HCT116 (cell line): ENCODE measurements around the gene FGD3. TPM values are rescaled to one million over a fixed set of nuclear protein-coding genes. Genes with fewer than 3 reads are reported as not detected.

Experiments used
- ATAC-seq: fragments of 200-7000 bp; cut with Tn5 transposase; 2 replicates; pipeline ENCODE4 v1.9.1; 2020; ENCODE audit warnings: mild to moderate bottlenecking, moderate library complexity
- BruUV-seq: library from RNA; stranded (reverse); fragments of 400-500 nt; replicated peaks from 2 replicates; lab custom pipeline; 2021; lab: Mats Ljungman, UMichigan
- CTCF ChIA-PET: fragments of 300-600 bp; sonication (Branson Sonifier 250); formaldehyde crosslinking; loops from one replicate; lab custom pipeline; 2021; ENCODE audit warnings: antibody characterized with exemption; lab: Charles Lee
- POLR2A ChIA-PET: fragments of 300-600, 350-600 bp; sonication (Branson Sonifier 250); formaldehyde crosslinking; loops from one replicate; lab custom pipeline; 2021; ENCODE audit warnings: antibody characterized with exemption; lab: Charles Lee
- RAD21 ChIA-PET, 2 experiments: fragments of 300-600 bp; sonication (Branson Sonifier 250); formaldehyde crosslinking; loops; one replicate each; lab custom pipeline; 2023; ENCODE audit warnings: low total read pairs in 2 of 2; ENCODE audit not compliant: uncharacterized antibody in 2 of 2, unreplicated experiment in 2 of 2, low non-redundant PET in 1 of 2; lab: Charles Lee
- DNase-seq: peaks from one replicate; pipeline ENCODE4 v3.0.0-alpha.2; 2010; ENCODE audit warnings: low read depth, low spot score
- H2AFZ ChIP-seq: fragments of 200-600 bp; shearing (Covaris generic), sonication (generic); 2 replicates; pipeline ENCODE4 v1.6.1; 2017; ENCODE audit warnings: low read depth, mixed run types, mixed read lengths, antibody characterized with exemption, low read length; ENCODE audit not compliant: poor library complexity, severe bottlenecking
- H3K27ac ChIP-seq: 2 replicates; pipeline ENCODE4 v1.5.1; 2012; ENCODE audit warnings: low read depth, low read length
- H3K27me3 ChIP-seq: fragments of 200-600 bp; sonication (generic); 2 replicates; pipeline ENCODE4 v1.6.1; 2016; ENCODE audit warnings: mixed run types, low read length, mixed read lengths; ENCODE audit not compliant: insufficient read depth
- H3K36me3 ChIP-seq, 2 experiments: fragments of 200-500 bp in 1 of 2; fragments of 200-600 bp in 1 of 2; sonication (Bioruptor generic) in 1 of 2; sonication (generic) in 1 of 2; 2 replicates each; pipeline versions ENCODE4 v1.5.1 to v1.6.1; 2014 to 2016; ENCODE audit warnings: low read length in 2 of 2, inconsistent platforms in 1 of 2, mixed read lengths in 1 of 2, mixed run types in 1 of 2; ENCODE audit not compliant: insufficient read depth in 2 of 2, control insufficient read depth in 1 of 2
- H3K4me1 ChIP-seq, 2 experiments: fragments of 200-600 bp in 1 of 2; sonication (generic) in 1 of 2; 2 replicates each; pipeline versions ENCODE4 v1.5.1 to v1.6.1; 2012 to 2017; ENCODE audit warnings: low read length in 2 of 2, inconsistent platforms in 1 of 2, mild to moderate bottlenecking in 1 of 2, mixed read lengths in 1 of 2, mixed run types in 1 of 2, moderate library complexity in 1 of 2; ENCODE audit not compliant: insufficient read depth in 2 of 2, control insufficient read depth in 1 of 2
- H3K4me2 ChIP-seq: fragments of 200-600 bp; sonication (generic); 2 replicates; pipeline ENCODE4 v1.6.1; 2017; ENCODE audit warnings: mixed run types, low read length, mixed read lengths
- H3K4me3 ChIP-seq, 2 experiments: fragments of 200-600 bp in 1 of 2; sonication (generic) in 1 of 2; replicated peaks in 1 of 2; 2 replicates each; pipeline ENCODE4 v1.5.1; 2011 to 2016; ENCODE audit warnings: low read length in 2 of 2, control low read depth in 1 of 2, low read depth in 1 of 2, mild to moderate bottlenecking in 1 of 2, mixed read lengths in 1 of 2, mixed run types in 1 of 2
- H3K79me2 ChIP-seq: fragments of 200-600 bp; sonication (generic); 2 replicates; pipeline ENCODE4 v1.6.1; 2017; ENCODE audit warnings: mild to moderate bottlenecking, mixed run types, low read length, moderate library complexity, mixed read lengths; ENCODE audit not compliant: insufficient read depth
- H3K9ac ChIP-seq: fragments of 200-600 bp; sonication (generic); 2 replicates; pipeline ENCODE4 v1.6.1; 2016; ENCODE audit warnings: low read length, mixed read lengths
- H3K9me2 ChIP-seq: fragments of 200-600 bp; sonication (generic), shearing (Covaris generic); 2 replicates; pipeline ENCODE4 v1.6.1; 2017; ENCODE audit warnings: mixed run types, mild to moderate bottlenecking, moderate library complexity; ENCODE audit not compliant: insufficient read depth
- H3K9me3 ChIP-seq, 2 experiments: fragments of 200-500 bp in 1 of 2; fragments of 200-600 bp in 1 of 2; sonication (Bioruptor generic) in 1 of 2; sonication (generic) in 1 of 2; 2 replicates each; pipeline ENCODE4 v1.6.1; 2014 to 2017; ENCODE audit warnings: low read length in 2 of 2, mixed read lengths in 2 of 2, inconsistent platforms in 1 of 2, low read depth in 1 of 2, mild to moderate bottlenecking in 1 of 2, mixed run types in 1 of 2, moderate library complexity in 1 of 2; ENCODE audit not compliant: control insufficient read depth in 1 of 2, insufficient read depth in 1 of 2
- H4K20me1 ChIP-seq: fragments of 200-600 bp; sonication (generic), shearing (Covaris generic); 2 replicates; pipeline ENCODE4 v1.6.1; 2017; ENCODE audit warnings: mixed run types, mild to moderate bottlenecking, moderate library complexity; ENCODE audit not compliant: insufficient read depth
- ATF3 ChIP-seq: IDR thresholded peaks from 2 replicates; pipeline ENCODE4 v1.6.1; 2012
- CBX3 ChIP-seq: IDR thresholded peaks from 2 replicates; pipeline ENCODE4 v1.6.1; 2012; ENCODE audit warnings: low read depth
- CTCF ChIP-seq, 3 experiments: fragments of 200-600 bp in 1 of 3; sonication (generic) in 1 of 3; IDR thresholded peaks in 2 of 3; conservative IDR thresholded peaks in 1 of 3; 2 replicates each; pipeline ENCODE4 v1.5.1; 2012 to 2017; ENCODE audit warnings: low read depth in 2 of 3, low read length in 2 of 3, antibody characterized with exemption in 1 of 3, borderline replicate concordance in 1 of 3, control low read depth in 1 of 3, mild to moderate bottlenecking in 1 of 3, mixed read lengths in 1 of 3, mixed run types in 1 of 3, moderate library complexity in 1 of 3; ENCODE audit not compliant: insufficient read depth in 1 of 3
- EGR1 ChIP-seq: IDR thresholded peaks from 2 replicates; pipeline ENCODE4 v1.6.1; 2012; ENCODE audit warnings: low read depth
- EZH2 ChIP-seq: fragments of 200-600 bp; sonication (generic); IDR thresholded peaks from 2 replicates; pipeline ENCODE4 v1.6.1; 2017; ENCODE audit warnings: antibody characterized with exemption, mixed run types
- EZH2phosphoT487 ChIP-seq: fragments of 200-600 bp; IDR thresholded peaks from 2 replicates; pipeline ENCODE4 v1.6.1; 2018; ENCODE audit warnings: antibody characterized with exemption, borderline replicate concordance
- FOSL1 ChIP-seq: IDR thresholded peaks from 2 replicates; pipeline ENCODE4 v1.6.1; 2012; ENCODE audit warnings: low read depth
- JUND ChIP-seq: IDR thresholded peaks from 2 replicates; pipeline ENCODE4 v1.6.1; 2012
- POLR2A ChIP-seq: IDR thresholded peaks from 2 replicates; pipeline ENCODE4 v1.7.0; 2011; ENCODE audit warnings: borderline replicate concordance; ENCODE audit not compliant: insufficient read depth, insufficient read length; ENCODE audit errors: extremely low read depth
- POLR2AphosphoS5 ChIP-seq: IDR thresholded peaks from 2 replicates; pipeline ENCODE4 v1.6.1; 2011; ENCODE audit warnings: mild to moderate bottlenecking, low read depth, low read length, moderate library complexity
- RAD21 ChIP-seq: IDR thresholded peaks from 2 replicates; pipeline ENCODE4 v1.6.1; 2012; ENCODE audit warnings: low read depth, mild to moderate bottlenecking
- SIN3A ChIP-seq: IDR thresholded peaks from 2 replicates; pipeline ENCODE4 v1.6.1; 2012; ENCODE audit warnings: low read depth
- SRF ChIP-seq: IDR thresholded peaks from 2 replicates; pipeline ENCODE4 v1.6.1; 2012; ENCODE audit warnings: low read depth
- TCF7L2 ChIP-seq: IDR thresholded peaks from 2 replicates; pipeline ENCODE4 v1.7.0; 2011; ENCODE audit warnings: borderline replicate concordance, inconsistent platforms; ENCODE audit not compliant: insufficient read depth, insufficient read length; ENCODE audit errors: extremely low read depth
- ZNF274 ChIP-seq: fragments of 200-500 bp; sonication (Bioruptor generic); IDR thresholded peaks from 2 replicates; pipeline ENCODE4 v1.6.1; 2014; ENCODE audit warnings: mild to moderate bottlenecking, low read depth, low read length, inconsistent platforms
- intact Hi-C: fragments of 100-400 bp; cut with micrococcal nuclease; formaldehyde crosslinking; loops from 2 replicates; pipeline ENCODE4 v1.10.0; 2022
- total RNA-seq: library from RNA; stranded (reverse); gene quantifications from one replicate; pipeline ENCODE4 v1.2.1, GENCODE V29; 2021; ENCODE audit not compliant: unreplicated experiment
- TF ChIP-seq, protein P1 (sequence below): IDR thresholded peaks from 2 replicates; pipeline ENCODE4 v1.6.1; 2012
- TF ChIP-seq, protein P2 (sequence below): IDR thresholded peaks from 2 replicates; pipeline ENCODE4 v1.6.1; 2011; ENCODE audit warnings: mild to moderate bottlenecking, low read length, moderate library complexity; ENCODE audit not compliant: insufficient replicate concordance; ENCODE audit errors: extremely low read depth

FGD3 gene
- total RNA-seq, 1 experiment from 2014 or later, result 3.3 TPM

- Histone ChIP-seq H3K9me2 (no peaks in the 10 kb centered on the region), H3K4me1 (no peaks in the 10 kb centered on the region), H2AFZ (no peak overlapping the region)
- no peak for TF ChIP-seq POLR2AphosphoS5
- no peak for TF ChIP-seq ATF3
- TF ChIP-seq JUND, result no peak
- TF ChIP-seq ZNF274, result no peak
- TF ChIP-seq, protein P1, sequence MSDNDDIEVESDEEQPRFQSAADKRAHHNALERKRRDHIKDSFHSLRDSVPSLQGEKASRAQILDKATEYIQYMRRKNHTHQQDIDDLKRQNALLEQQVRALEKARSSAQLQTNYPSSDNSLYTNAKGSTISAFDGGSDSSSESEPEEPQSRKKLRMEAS, result no peak
- no peak for TF ChIP-seq TCF7L2
- no peak for TF ChIP-seq CBX3
- no peak for TF ChIP-seq CTCF (IDR thresholded peaks at IDR 0.05 in 2 of 3, conservative IDR thresholded peaks at IDR 0.05 in 1 of 3; ENCODE audit: borderline replicate concordance in 1 of 3, insufficient read depth in 1 of 3, low read depth in 2 of 3, low read length in 2 of 3)
- TF ChIP-seq EZH2, result no peak
- no peak for TF ChIP-seq EZH2phosphoT487
- TF ChIP-seq SIN3A, result no peak
- TF ChIP-seq RAD21, result no peak
- TF ChIP-seq POLR2A, result no peak
- TF ChIP-seq EGR1, result no peak
- TF ChIP-seq SRF, result no peak
- TF ChIP-seq, protein P2, sequence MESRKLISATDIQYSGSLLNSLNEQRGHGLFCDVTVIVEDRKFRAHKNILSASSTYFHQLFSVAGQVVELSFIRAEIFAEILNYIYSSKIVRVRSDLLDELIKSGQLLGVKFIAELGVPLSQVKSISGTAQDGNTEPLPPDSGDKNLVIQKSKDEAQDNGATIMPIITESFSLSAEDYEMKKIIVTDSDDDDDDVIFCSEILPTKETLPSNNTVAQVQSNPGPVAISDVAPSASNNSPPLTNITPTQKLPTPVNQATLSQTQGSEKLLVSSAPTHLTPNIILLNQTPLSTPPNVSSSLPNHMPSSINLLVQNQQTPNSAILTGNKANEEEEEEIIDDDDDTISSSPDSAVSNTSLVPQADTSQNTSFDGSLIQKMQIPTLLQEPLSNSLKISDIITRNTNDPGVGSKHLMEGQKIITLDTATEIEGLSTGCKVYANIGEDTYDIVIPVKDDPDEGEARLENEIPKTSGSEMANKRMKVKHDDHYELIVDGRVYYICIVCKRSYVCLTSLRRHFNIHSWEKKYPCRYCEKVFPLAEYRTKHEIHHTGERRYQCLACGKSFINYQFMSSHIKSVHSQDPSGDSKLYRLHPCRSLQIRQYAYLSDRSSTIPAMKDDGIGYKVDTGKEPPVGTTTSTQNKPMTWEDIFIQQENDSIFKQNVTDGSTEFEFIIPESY, result no peak
- no peak for TF ChIP-seq FOSL1
- TF ChIP-seq, all 23 proteins: peak for 0
- H3K9ac ChIP-seq, result no peak overlapping the region
- H4K20me1 ChIP-seq, result no peaks in the 10 kb centered on the region
- H3K4me3 ChIP-seq, result no peak overlapping the region
- H3K4me2 ChIP-seq, result no peak overlapping the region
- H3K27me3 ChIP-seq, result no peaks in the 10 kb centered on the region
- intact Hi-C loops, result no loop called here
- CTCF ChIA-PET, result no interaction called here
- RAD21 ChIA-PET, result no interaction called here
- no TSS peak for BruUV-seq
- no peak for DNase-seq
- no peak overlapping the region for H3K27ac ChIP-seq
- POLR2A ChIA-PET, result no interaction called here
- H3K9me3 ChIP-seq, result no peaks in the 10 kb centered on the region; a peak in 1 of 4 replicates
- no peaks in the 10 kb centered on the region for H3K79me2 ChIP-seq
- no peak for ATAC-seq
- peaks cover 0 to 8% of the 10 kb centered on the region in 2 experiments; a peak in 2 of 4 replicates for H3K36me3 ChIP-seq
Measured at GRCh38 chr9:93081931-93082330, 134.6 kb downstream of the FGD3 start.
